ENCODE measurements around the gene IMP4. TPM values are rescaled to one million over a fixed set of nuclear protein-coding genes. Genes with fewer than 3 reads are reported as not detected.
"Not testable (repeated sequence)": the region's sequence is repeated elsewhere in the genome, so short reads cannot be mapped to it uniquely, and the experiment has no call there.

The IMP4 gene
- total RNA-seq, 3 donors from 2014 or later, result 94.7 to 114 (median 113) TPM

GRCh38 chr2:130332271-130333073, 10.2 kb upstream of the IMP4 start:
- no peaks in the 10 kb centered on the region for H3K27me3 ChIP-seq
- no peaks in the 10 kb centered on the region for H3K36me3 ChIP-seq
- peak; percentile 42 to 77 for DNase-seq (ENCODE audit: low spot score in 2 of 2)
- H3K4me3 ChIP-seq, result peak overlapping the region in 1 of 3 donors; percentile 48
- no peak overlapping the region for H3K27ac ChIP-seq
- TF ChIP-seq POLR2AphosphoS5 (IDR thresholded peaks at IDR 0.05), result no peak
- peak; percentile 57 to 88 (median 79) for TF ChIP-seq CTCF (IDR thresholded peaks at IDR 0.05)
- TF ChIP-seq POLR2A (IDR thresholded peaks at IDR 0.05), result no peak
- intact Hi-C loops (cut with DNase I; ENCODE audit: low total_unique reads), result no loop called here
- H3K4me1 ChIP-seq, result no peaks in the 10 kb centered on the region
- no peaks in the 10 kb centered on the region for H3K9me3 ChIP-seq

GRCh38 chr2:130333253-130333652, 9.4 kb upstream of the IMP4 start:
- H3K4me3 ChIP-seq; H3K27ac ChIP-seq; H3K4me1 ChIP-seq; DNase-seq (ENCODE audit: low spot score in 2 of 2); H3K9me3 ChIP-seq; intact Hi-C loops (cut with DNase I; ENCODE audit: low total_unique reads); H3K27me3 ChIP-seq; H3K36me3 ChIP-seq: not testable (repeated sequence)

GRCh38 chr2:130334026-130334425, 8.7 kb upstream of the IMP4 start:
- TF ChIP-seq POLR2A (IDR thresholded peaks at IDR 0.05), result no peak
- no peak overlapping the region for H3K4me3 ChIP-seq
- no peak for DNase-seq (ENCODE audit: low spot score in 2 of 2)
- H3K27me3 ChIP-seq, result no peaks in the 10 kb centered on the region
- H3K36me3 ChIP-seq, result no peaks in the 10 kb centered on the region
- no peaks in the 10 kb centered on the region for H3K9me3 ChIP-seq
- intact Hi-C loops (cut with DNase I; ENCODE audit: low total_unique reads), result no loop called here
- no peak overlapping the region for H3K27ac ChIP-seq
- H3K4me1 ChIP-seq, result no peaks in the 10 kb centered on the region

GRCh38 chr2:130335226-130335625, 7.5 kb upstream of the IMP4 start:
- Histone ChIP-seq H3K36me3 (no peaks in the 10 kb centered on the region), H3K4me3 (no peak overlapping the region), H3K27me3 (no peaks in the 10 kb centered on the region), H3K9me3 (no peaks in the 10 kb centered on the region), H3K4me1 (no peaks in the 10 kb centered on the region), H3K27ac (no peak overlapping the region)
- intact Hi-C loops (cut with DNase I; ENCODE audit: low total_unique reads), result no loop called here
- DNase-seq (ENCODE audit: low spot score in 2 of 2), result no peak
- TF ChIP-seq POLR2A (IDR thresholded peaks at IDR 0.05) (no peak), CTCF (IDR thresholded peaks at IDR 0.05) (no peak), POLR2AphosphoS5 (IDR thresholded peaks at IDR 0.05) (no peak)

GRCh38 chr2:130336150-130336876, 6.4 kb upstream of the IMP4 start:
- H3K27ac ChIP-seq, result no peak overlapping the region

More at GRCh38 chr2:130336150-130336876, 6.4 kb upstream of the IMP4 start:
- H3K4me3 ChIP-seq, result no peak overlapping the region
- intact Hi-C loops (cut with DNase I; ENCODE audit: low total_unique reads), result no loop called here
- no peak for DNase-seq (ENCODE audit: low spot score in 2 of 2)
- TF ChIP-seq POLR2AphosphoS5 (IDR thresholded peaks at IDR 0.05), result no peak
- no peak for TF ChIP-seq CTCF (IDR thresholded peaks at IDR 0.05)
- TF ChIP-seq POLR2A (IDR thresholded peaks at IDR 0.05), result no peak
- H3K36me3 ChIP-seq, result no peaks in the 10 kb centered on the region
- no peaks in the 10 kb centered on the region for H3K27me3 ChIP-seq
- no peaks in the 10 kb centered on the region for H3K4me1 ChIP-seq
- H3K9me3 ChIP-seq, result no peaks in the 10 kb centered on the region

All from breast epithelium (tissue), 4 donors.